ENCODE results near the gene TXK. TPM values are rescaled to one million over a fixed set of nuclear protein-coding genes. Genes with fewer than 3 reads are reported as not detected.

TXK gene
- total and polyA plus RNA-seq, 7 donors: 0.55 to 7.5 (median 0.99) TPM; not detected in 2

- Histone ChIP-seq H3K9me3 (no peaks in the 10 kb centered on the region), H3K27me3 (peaks cover 0 to 16% (median 0%) of the 10 kb centered on the region in 3 donors), H3K4me1 (no peaks in the 10 kb centered on the region), H3K27ac (no peak overlapping the region), H3K36me3 (no peaks in the 10 kb centered on the region), H3K4me3 (no peak overlapping the region)
- TF ChIP-seq, protein P1, sequence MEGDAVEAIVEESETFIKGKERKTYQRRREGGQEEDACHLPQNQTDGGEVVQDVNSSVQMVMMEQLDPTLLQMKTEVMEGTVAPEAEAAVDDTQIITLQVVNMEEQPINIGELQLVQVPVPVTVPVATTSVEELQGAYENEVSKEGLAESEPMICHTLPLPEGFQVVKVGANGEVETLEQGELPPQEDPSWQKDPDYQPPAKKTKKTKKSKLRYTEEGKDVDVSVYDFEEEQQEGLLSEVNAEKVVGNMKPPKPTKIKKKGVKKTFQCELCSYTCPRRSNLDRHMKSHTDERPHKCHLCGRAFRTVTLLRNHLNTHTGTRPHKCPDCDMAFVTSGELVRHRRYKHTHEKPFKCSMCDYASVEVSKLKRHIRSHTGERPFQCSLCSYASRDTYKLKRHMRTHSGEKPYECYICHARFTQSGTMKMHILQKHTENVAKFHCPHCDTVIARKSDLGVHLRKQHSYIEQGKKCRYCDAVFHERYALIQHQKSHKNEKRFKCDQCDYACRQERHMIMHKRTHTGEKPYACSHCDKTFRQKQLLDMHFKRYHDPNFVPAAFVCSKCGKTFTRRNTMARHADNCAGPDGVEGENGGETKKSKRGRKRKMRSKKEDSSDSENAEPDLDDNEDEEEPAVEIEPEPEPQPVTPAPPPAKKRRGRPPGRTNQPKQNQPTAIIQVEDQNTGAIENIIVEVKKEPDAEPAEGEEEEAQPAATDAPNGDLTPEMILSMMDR (IDR thresholded peaks at IDR 0.05): no peak
- TF ChIP-seq POLR2A (IDR thresholded peaks at IDR 0.05) (no peak), EP300 (IDR thresholded peaks at IDR 0.05) (no peak), POLR2AphosphoS5 (IDR thresholded peaks at IDR 0.05) (no peak)
- no peak for DNase-seq
- 14 to 42% methylated on average over 3 of the region's 3 CpGs for WGBS, 2 donors
- intact Hi-C loops (cut with DNase I): no loop called here
Observed at GRCh38 chr4:48042979-48043461, 91.0 kb downstream of the TXK start.

- peaks cover 0 to 2% (median 0%) of the 10 kb centered on the region in 3 donors for H3K27me3 ChIP-seq
- no peak overlapping the region for H3K27ac ChIP-seq
- intact Hi-C loops (cut with DNase I): no loop called here
- H3K36me3 ChIP-seq: no peaks in the 10 kb centered on the region
- no peaks in the 10 kb centered on the region for H3K4me1 ChIP-seq
- WGBS, 2 donors: 33 to 58% methylated on average over 4 of the region's 4 CpGs
- no peaks in the 10 kb centered on the region for H3K9me3 ChIP-seq
- H3K4me3 ChIP-seq: no peak overlapping the region
- DNase-seq: no peak
- no peak for TF ChIP-seq POLR2A (IDR thresholded peaks at IDR 0.05)
- TF ChIP-seq POLR2AphosphoS5 (IDR thresholded peaks at IDR 0.05): no peak
Observed at GRCh38 chr4:48041535-48042137, 92.4 kb downstream of the TXK start.

- Histone ChIP-seq H3K9me3 (no peaks in the 10 kb centered on the region), H3K27me3 (no peaks in the 10 kb centered on the region), H3K4me1 (no peaks in the 10 kb centered on the region), H3K4me3 (no peak overlapping the region), H3K27ac (no peak overlapping the region), H3K36me3 (no peaks in the 10 kb centered on the region)
- no peak for DNase-seq
- intact Hi-C loops (cut with DNase I): no loop called here
- no peak for TF ChIP-seq POLR2A (IDR thresholded peaks at IDR 0.05)
- TF ChIP-seq POLR2AphosphoS5 (IDR thresholded peaks at IDR 0.05): no peak
- no peak for TF ChIP-seq EP300 (IDR thresholded peaks at IDR 0.05)
- TF ChIP-seq, protein P1 (IDR thresholded peaks at IDR 0.05): no peak
Observed at GRCh38 chr4:48039561-48039960, 94.5 kb downstream of the TXK start.

DNA sequence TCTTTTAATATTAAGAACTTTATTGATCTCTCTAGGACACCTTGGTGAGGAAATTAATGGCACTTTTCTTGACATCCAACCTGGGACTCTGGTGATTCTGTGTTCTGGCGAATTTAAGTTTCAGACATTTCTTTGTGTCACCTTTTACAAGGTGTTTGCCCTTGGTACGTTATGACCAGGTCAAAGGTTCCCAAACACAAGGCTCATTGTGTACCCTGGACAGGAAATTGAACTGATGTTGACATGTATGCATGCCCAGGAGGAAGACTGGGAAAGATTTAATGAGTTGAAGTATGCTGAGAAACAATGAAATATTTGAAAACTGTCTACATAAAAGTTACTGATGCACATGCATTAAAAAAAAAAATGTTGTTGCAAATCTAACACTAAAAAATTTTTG is 95.4 kb downstream of the TXK start:
- TF ChIP-seq POLR2A (IDR thresholded peaks at IDR 0.05) (no peak), EP300 (IDR thresholded peaks at IDR 0.05) (no peak), POLR2AphosphoS5 (IDR thresholded peaks at IDR 0.05) (no peak)
- TF ChIP-seq, protein P1 (IDR thresholded peaks at IDR 0.05): no peak
- H3K4me3 ChIP-seq: no peak overlapping the region
- 6 to 28% methylated on average over 2 of the region's 2 CpGs for WGBS, 2 donors
- no peak for DNase-seq
- no peak overlapping the region for H3K27ac ChIP-seq
- intact Hi-C loops (cut with DNase I): no loop called here
- no peaks in the 10 kb centered on the region for H3K9me3 ChIP-seq
- H3K36me3 ChIP-seq: no peaks in the 10 kb centered on the region
- H3K27me3 ChIP-seq: no peaks in the 10 kb centered on the region
- H3K4me1 ChIP-seq: no peaks in the 10 kb centered on the region

DNA sequence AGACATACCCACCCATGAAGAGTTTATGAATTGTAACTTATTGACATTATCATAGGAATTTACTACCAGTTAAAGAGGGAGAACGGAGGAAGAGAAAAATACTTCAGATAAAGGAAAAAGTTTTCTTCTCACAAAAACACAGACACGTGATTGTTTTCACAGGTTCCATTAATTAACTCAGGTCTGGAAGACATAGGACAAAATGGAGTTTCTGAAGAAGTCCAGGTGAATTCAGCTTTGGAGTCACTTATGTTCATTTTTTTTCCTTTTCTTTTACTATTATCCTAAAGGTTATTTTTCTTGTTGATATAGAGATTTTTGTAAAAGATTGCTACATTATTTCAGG is 97.0 kb downstream of the TXK start:
- 32 to 59% methylated on average over 2 of the region's 2 CpGs for WGBS, 2 donors
- H3K36me3 ChIP-seq: no peaks in the 10 kb centered on the region
- peaks cover 0 to 4% (median 3%) of the 10 kb centered on the region in 4 donors for H3K4me1 ChIP-seq
- no peak overlapping the region for H3K4me3 ChIP-seq
- no peak for DNase-seq
- no peaks in the 10 kb centered on the region for H3K9me3 ChIP-seq
- no peak overlapping the region for H3K27ac ChIP-seq
- intact Hi-C loops (cut with DNase I): no loop called here
- no peaks in the 10 kb centered on the region for H3K27me3 ChIP-seq
- TF ChIP-seq, protein P1 (IDR thresholded peaks at IDR 0.05): no peak
